HepG2 (cell line): ENCODE results near the gene SCARF1. TPM values are rescaled to one million over a fixed set of nuclear protein-coding genes. Genes with fewer than 3 reads are reported as not detected.

Experiments
- CAMTA2 ChIP-seq: sonication (generic); formaldehyde crosslinking; IDR thresholded peaks from 2 replicates; pipeline ENCODE4 v1.4.0; 2020; ENCODE audit warnings: mild to moderate bottlenecking, missing genetic modification reagents, borderline replicate concordance
- KLF11 ChIP-seq: IDR thresholded peaks from 2 replicates; pipeline ENCODE4 v1.6.1; 2016; ENCODE audit warnings: missing compliant biosample characterization
- TEAD3 ChIP-seq: optimal IDR thresholded peaks from 2 replicates; pipeline ENCODE3; 2016; ENCODE audit warnings: borderline replicate concordance
- WIZ ChIP-seq: sonication (generic); formaldehyde crosslinking; IDR thresholded peaks from 2 replicates; pipeline ENCODE4 v1.5.1; 2020; ENCODE audit warnings: mild to moderate bottlenecking, missing genetic modification reagents
- ZBTB39 ChIP-seq: sonication (generic); formaldehyde crosslinking; IDR thresholded peaks from 2 replicates; pipeline ENCODE4 v1.5.0; 2020; ENCODE audit warnings: missing genetic modification reagents
- ZNF24 ChIP-seq: fragments of 450-650 bp; IDR thresholded peaks from 2 replicates; pipeline ENCODE4 v1.6.1; 2017; ENCODE audit warnings: antibody characterized with exemption, mild to moderate bottlenecking
- ZNF605 ChIP-seq: sonication (generic); formaldehyde crosslinking; IDR thresholded peaks from 2 replicates; pipeline ENCODE4 v1.8.0; 2022; ENCODE audit warnings: mild to moderate bottlenecking, missing genetic modification reagents
- ZNF691 ChIP-seq: sonication (generic); formaldehyde crosslinking; IDR thresholded peaks from 2 replicates; pipeline ENCODE4 v1.4.0; 2020; ENCODE audit warnings: missing genetic modification reagents, low read depth, mild to moderate bottlenecking, borderline replicate concordance
- ZNF713 ChIP-seq: sonication (generic); formaldehyde crosslinking; IDR thresholded peaks from 2 replicates; pipeline ENCODE4 v1.4.0; 2020; ENCODE audit warnings: mild to moderate bottlenecking, missing genetic modification reagents
- polyA plus RNA-seq, 8 experiments: library from polyadenylated mRNA; depleted of rRNA in 3 of 8; stranded (reverse) in 7 of 8; unstranded in 1 of 8; fragments of >200 nt; fragmentation: Illumina TruSeq in 4 of 8; extraction: Trizol in 4 of 8; gene quantifications; 2 replicates each; pipeline versions ENCODE4 v1.2.1 to v1.2.3, GENCODE V29; 2011 to 2016; ENCODE audit warnings: low read depth in 4 of 8, missing spikeins in 1 of 8, mixed read lengths in 1 of 8; ENCODE audit not compliant: insufficient read depth in 1 of 8
- total RNA-seq, 5 experiments: library from RNA; depleted of rRNA; stranded (reverse); fragments of >200 nt; fragmentation: Illumina TruSeq; extraction: Trizol; gene quantifications; 2 replicates each; pipeline ENCODE4 v1.2.3, GENCODE V29; 2016; ENCODE audit warnings: low read depth in 1 of 5
- TF ChIP-seq, protein P1 (sequence below), 2 experiments: sonication (generic) in 1 of 2; formaldehyde crosslinking in 1 of 2; IDR thresholded peaks; 2 replicates each; pipeline versions ENCODE4 v1.4.0 to v1.6.1; 2018 to 2020; ENCODE audit warnings: missing genetic modification reagents in 2 of 2, borderline replicate concordance in 1 of 2, low read depth in 1 of 2, mild to moderate bottlenecking in 1 of 2, missing biosample characterization in 1 of 2
- TF ChIP-seq, protein P2 (sequence below): sonication (generic); formaldehyde crosslinking; IDR thresholded peaks from 2 replicates; pipeline ENCODE4 v1.4.0; 2020; ENCODE audit warnings: missing genetic modification reagents, borderline replicate concordance
- TF ChIP-seq, protein P3 (sequence below): sonication (generic); formaldehyde crosslinking; conservative IDR thresholded peaks from 2 replicates; pipeline ENCODE4 v1.4.0; 2020; ENCODE audit warnings: mild to moderate bottlenecking, missing genetic modification reagents, moderate library complexity
- TF ChIP-seq, protein P4 (sequence below): sonication (generic); formaldehyde crosslinking; IDR thresholded peaks from 2 replicates; pipeline ENCODE4 v1.5.1; 2020; ENCODE audit warnings: missing genetic modification reagents, mild to moderate bottlenecking, borderline replicate concordance

The SCARF1 gene
- total and polyA plus RNA-seq, 2 of the 13 experiments (the other 11 are each of a cell fraction or from before 2014, with no cell fraction given), result 0.24 to 0.71 TPM

DNA sequence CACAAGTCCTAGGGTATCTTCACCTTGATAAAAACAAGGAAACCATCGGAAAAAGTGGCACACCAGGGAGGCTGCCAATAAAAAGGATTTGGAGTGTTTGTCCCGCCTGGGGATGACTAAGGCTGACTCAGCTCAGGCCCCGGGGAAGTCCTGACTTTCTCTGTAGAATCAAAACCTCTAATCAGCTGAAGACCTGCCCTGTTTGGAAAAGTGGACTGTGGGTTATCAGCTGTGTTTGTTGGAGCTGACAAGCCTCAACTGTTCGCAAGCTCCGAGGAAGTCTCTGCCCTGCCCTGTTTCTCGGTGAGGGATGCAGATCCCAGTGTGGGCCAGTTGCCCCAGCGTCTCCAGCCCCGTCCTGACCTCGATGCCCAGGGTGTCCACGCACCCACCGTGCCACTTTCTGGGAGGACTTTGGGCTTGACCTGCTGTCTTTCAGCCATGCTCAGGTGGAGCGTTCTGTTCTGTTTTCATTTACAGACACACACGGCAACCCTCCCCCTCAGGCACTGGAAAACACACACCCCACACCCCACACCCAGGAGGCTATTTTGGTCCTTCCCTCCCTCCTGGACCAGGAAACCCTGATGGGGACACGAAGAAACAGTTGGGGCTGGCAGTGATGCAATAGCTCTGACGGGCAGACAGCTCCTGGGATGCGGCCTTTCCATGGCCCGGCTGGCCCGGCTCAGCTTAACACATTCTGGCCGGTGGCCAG is 55.3 kb downstream of the SCARF1 start (continued):
- TF ChIP-seq ZBTB39 (no peak), TEAD3 (CRISPR knock-in tag) (peak; percentile 28), ZNF691 (CRISPR knock-in tag) (no peak), ZNF24 (no peak), ZNF713 (CRISPR knock-in tag) (0 out of 2 replicates have a peak, but pooled peaks have one; percentile 19), KLF11 (CRISPR knock-in tag) (no peak), CAMTA2 (CRISPR knock-in tag) (no peak), ZNF605 (no peak; the same call in 1 of the 2 replicates), WIZ (CRISPR knock-in tag) (no peak)
- TF ChIP-seq, protein P1, sequence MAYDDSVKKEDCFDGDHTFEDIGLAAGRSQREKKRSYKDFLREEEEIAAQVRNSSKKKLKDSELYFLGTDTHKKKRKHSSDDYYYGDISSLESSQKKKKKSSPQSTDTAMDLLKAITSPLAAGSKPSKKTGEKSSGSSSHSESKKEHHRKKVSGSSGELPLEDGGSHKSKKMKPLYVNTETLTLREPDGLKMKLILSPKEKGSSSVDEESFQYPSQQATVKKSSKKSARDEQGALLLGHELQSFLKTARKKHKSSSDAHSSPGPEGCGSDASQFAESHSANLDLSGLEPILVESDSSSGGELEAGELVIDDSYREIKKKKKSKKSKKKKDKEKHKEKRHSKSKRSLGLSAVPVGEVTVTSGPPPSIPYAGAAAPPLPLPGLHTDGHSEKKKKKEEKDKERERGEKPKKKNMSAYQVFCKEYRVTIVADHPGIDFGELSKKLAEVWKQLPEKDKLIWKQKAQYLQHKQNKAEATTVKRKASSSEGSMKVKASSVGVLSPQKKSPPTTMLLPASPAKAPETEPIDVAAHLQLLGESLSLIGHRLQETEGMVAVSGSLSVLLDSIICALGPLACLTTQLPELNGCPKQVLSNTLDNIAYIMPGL (CRISPR knock-in tag; IDR thresholded peaks at IDR 0.05; ENCODE audit: borderline replicate concordance in 1 of 2, low read depth in 1 of 2), result no peak
- TF ChIP-seq, protein P2, sequence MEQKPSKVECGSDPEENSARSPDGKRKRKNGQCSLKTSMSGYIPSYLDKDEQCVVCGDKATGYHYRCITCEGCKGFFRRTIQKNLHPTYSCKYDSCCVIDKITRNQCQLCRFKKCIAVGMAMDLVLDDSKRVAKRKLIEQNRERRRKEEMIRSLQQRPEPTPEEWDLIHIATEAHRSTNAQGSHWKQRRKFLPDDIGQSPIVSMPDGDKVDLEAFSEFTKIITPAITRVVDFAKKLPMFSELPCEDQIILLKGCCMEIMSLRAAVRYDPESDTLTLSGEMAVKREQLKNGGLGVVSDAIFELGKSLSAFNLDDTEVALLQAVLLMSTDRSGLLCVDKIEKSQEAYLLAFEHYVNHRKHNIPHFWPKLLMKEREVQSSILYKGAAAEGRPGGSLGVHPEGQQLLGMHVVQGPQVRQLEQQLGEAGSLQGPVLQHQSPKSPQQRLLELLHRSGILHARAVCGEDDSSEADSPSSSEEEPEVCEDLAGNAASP (CRISPR knock-in tag), result no peak
- TF ChIP-seq, protein P3, sequence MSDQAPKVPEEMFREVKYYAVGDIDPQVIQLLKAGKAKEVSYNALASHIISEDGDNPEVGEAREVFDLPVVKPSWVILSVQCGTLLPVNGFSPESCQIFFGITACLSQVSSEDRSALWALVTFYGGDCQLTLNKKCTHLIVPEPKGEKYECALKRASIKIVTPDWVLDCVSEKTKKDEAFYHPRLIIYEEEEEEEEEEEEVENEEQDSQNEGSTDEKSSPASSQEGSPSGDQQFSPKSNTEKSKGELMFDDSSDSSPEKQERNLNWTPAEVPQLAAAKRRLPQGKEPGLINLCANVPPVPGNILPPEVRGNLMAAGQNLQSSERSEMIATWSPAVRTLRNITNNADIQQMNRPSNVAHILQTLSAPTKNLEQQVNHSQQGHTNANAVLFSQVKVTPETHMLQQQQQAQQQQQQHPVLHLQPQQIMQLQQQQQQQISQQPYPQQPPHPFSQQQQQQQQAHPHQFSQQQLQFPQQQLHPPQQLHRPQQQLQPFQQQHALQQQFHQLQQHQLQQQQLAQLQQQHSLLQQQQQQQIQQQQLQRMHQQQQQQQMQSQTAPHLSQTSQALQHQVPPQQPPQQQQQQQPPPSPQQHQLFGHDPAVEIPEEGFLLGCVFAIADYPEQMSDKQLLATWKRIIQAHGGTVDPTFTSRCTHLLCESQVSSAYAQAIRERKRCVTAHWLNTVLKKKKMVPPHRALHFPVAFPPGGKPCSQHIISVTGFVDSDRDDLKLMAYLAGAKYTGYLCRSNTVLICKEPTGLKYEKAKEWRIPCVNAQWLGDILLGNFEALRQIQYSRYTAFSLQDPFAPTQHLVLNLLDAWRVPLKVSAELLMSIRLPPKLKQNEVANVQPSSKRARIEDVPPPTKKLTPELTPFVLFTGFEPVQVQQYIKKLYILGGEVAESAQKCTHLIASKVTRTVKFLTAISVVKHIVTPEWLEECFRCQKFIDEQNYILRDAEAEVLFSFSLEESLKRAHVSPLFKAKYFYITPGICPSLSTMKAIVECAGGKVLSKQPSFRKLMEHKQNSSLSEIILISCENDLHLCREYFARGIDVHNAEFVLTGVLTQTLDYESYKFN (CRISPR knock-in tag), result peak; percentile 58; the same call in 1 of the 2 replicates
- TF ChIP-seq, protein P4, sequence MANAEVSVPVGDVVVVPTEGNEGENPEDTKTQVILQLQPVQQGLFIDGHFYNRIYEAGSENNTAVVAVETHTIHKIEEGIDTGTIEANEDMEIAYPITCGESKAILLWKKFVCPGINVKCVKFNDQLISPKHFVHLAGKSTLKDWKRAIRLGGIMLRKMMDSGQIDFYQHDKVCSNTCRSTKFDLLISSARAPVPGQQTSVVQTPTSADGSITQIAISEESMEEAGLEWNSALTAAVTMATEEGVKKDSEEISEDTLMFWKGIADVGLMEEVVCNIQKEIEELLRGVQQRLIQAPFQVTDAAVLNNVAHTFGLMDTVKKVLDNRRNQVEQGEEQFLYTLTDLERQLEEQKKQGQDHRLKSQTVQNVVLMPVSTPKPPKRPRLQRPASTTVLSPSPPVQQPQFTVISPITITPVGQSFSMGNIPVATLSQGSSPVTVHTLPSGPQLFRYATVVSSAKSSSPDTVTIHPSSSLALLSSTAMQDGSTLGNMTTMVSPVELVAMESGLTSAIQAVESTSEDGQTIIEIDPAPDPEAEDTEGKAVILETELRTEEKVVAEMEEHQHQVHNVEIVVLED (CRISPR knock-in tag), result no peak
